SK-N-SH (cell line): ENCODE measurements around the gene MLYCD.

Experiments used
- CHD2 ChIP-seq: fragments of 150-350 bp; IDR thresholded peaks from 2 replicates; pipeline ENCODE4 v1.6.1; 2018; ENCODE audit warnings: low read length; ENCODE audit not compliant: partially characterized antibody
- EP300 ChIP-seq, 2 experiments: IDR thresholded peaks; 2 replicates each; pipeline versions ENCODE4 v1.4.0 to v1.6.1; 2012; ENCODE audit warnings: borderline replicate concordance in 1 of 2, low read depth in 1 of 2, low read length in 1 of 2
- EZH2phosphoT487 ChIP-seq: fragments of 200-600 bp; sonication (generic); IDR thresholded peaks from 2 replicates; pipeline ENCODE4 v1.6.1; 2017; ENCODE audit warnings: low read depth, mixed run types, mild to moderate bottlenecking, antibody characterized with exemption, moderate library complexity, borderline replicate concordance
- FOSL2 ChIP-seq: IDR thresholded peaks from 2 replicates; pipeline ENCODE4 v1.4.0; 2012; ENCODE audit warnings: low read depth, mild to moderate bottlenecking, moderate library complexity, borderline replicate concordance
- JUND ChIP-seq: IDR thresholded peaks from 2 replicates; pipeline ENCODE4 v1.4.0; 2012
- MEF2A ChIP-seq: IDR thresholded peaks from 2 replicates; pipeline ENCODE4 v1.4.0; 2012; ENCODE audit warnings: low read depth, borderline replicate concordance
- PBX3 ChIP-seq: IDR thresholded peaks from 2 replicates; pipeline ENCODE4; 2012
- POLR2AphosphoS5 ChIP-seq: IDR thresholded peaks from 2 replicates; pipeline ENCODE4 v1.6.1; 2012; ENCODE audit warnings: low read depth, low read length
- SIN3A ChIP-seq: IDR thresholded peaks from 2 replicates; pipeline ENCODE4 v1.6.1; 2012; ENCODE audit warnings: low read depth, mild to moderate bottlenecking, low read length, moderate library complexity, borderline replicate concordance
- SMC3 ChIP-seq: IDR thresholded peaks from 2 replicates; pipeline ENCODE4 v1.6.1; 2012; ENCODE audit warnings: low read depth, low read length, improper control_type of control experiment
- TF ChIP-seq, protein P1 (sequence below): fragments of 150-350 bp; IDR thresholded peaks from 2 replicates; pipeline ENCODE4 v1.6.1; 2017; ENCODE audit warnings: antibody characterized with exemption, low read length, low read depth, borderline replicate concordance
- TF ChIP-seq, protein P2 (sequence below): IDR thresholded peaks from 2 replicates; pipeline ENCODE4 v1.4.0; 2012; ENCODE audit warnings: low read depth, borderline replicate concordance
- TF ChIP-seq, protein P3 (sequence below): fragments of 200-600 bp; sonication (generic); IDR thresholded peaks from 2 replicates; pipeline ENCODE4 v1.6.1; 2017; ENCODE audit warnings: antibody characterized with exemption, mild to moderate bottlenecking, moderate library complexity

DNA sequence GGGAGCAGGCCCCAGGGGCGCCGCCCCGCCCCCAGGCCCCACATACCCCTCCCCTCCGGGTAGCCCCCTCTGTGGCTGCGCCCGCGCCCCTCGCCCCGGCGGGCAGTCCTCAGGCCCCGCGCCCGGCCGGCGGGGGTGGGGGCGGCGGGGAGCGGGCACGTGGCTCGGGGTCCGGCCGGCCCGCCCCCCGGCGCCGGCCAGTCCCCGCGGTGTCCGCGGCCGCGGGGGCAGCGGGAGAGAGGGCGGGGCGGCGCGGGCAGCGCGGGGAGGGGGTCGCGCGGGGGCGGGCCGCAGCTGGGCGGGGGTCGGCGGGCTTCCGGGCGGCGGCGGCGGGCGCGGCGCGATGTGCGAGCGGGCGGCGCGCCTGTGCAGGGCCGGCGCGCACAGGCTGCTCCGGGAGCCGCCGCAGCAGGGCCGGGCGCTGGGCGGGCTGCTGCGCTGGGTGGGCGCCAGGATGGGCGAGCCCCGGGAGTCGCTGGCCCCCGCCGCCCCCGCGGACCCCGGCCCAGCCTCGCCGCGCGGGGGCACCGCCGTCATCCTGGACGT, 69.5 kb downstream of the MLYCD start:
- TF ChIP-seq, protein P1, sequence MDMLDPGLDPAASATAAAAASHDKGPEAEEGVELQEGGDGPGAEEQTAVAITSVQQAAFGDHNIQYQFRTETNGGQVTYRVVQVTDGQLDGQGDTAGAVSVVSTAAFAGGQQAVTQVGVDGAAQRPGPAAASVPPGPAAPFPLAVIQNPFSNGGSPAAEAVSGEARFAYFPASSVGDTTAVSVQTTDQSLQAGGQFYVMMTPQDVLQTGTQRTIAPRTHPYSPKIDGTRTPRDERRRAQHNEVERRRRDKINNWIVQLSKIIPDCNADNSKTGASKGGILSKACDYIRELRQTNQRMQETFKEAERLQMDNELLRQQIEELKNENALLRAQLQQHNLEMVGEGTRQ: no peak
- TF ChIP-seq, protein P2, sequence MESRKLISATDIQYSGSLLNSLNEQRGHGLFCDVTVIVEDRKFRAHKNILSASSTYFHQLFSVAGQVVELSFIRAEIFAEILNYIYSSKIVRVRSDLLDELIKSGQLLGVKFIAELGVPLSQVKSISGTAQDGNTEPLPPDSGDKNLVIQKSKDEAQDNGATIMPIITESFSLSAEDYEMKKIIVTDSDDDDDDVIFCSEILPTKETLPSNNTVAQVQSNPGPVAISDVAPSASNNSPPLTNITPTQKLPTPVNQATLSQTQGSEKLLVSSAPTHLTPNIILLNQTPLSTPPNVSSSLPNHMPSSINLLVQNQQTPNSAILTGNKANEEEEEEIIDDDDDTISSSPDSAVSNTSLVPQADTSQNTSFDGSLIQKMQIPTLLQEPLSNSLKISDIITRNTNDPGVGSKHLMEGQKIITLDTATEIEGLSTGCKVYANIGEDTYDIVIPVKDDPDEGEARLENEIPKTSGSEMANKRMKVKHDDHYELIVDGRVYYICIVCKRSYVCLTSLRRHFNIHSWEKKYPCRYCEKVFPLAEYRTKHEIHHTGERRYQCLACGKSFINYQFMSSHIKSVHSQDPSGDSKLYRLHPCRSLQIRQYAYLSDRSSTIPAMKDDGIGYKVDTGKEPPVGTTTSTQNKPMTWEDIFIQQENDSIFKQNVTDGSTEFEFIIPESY: no peak
- TF ChIP-seq, protein P3, sequence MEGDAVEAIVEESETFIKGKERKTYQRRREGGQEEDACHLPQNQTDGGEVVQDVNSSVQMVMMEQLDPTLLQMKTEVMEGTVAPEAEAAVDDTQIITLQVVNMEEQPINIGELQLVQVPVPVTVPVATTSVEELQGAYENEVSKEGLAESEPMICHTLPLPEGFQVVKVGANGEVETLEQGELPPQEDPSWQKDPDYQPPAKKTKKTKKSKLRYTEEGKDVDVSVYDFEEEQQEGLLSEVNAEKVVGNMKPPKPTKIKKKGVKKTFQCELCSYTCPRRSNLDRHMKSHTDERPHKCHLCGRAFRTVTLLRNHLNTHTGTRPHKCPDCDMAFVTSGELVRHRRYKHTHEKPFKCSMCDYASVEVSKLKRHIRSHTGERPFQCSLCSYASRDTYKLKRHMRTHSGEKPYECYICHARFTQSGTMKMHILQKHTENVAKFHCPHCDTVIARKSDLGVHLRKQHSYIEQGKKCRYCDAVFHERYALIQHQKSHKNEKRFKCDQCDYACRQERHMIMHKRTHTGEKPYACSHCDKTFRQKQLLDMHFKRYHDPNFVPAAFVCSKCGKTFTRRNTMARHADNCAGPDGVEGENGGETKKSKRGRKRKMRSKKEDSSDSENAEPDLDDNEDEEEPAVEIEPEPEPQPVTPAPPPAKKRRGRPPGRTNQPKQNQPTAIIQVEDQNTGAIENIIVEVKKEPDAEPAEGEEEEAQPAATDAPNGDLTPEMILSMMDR: no peak
- TF ChIP-seq SIN3A (no peak), JUND (no peak), SMC3 (no peak), FOSL2 (no peak), MEF2A (no peak), PBX3 (no peak), POLR2AphosphoS5 (no peak), CHD2 (no peak), EP300 (IDR thresholded peaks at IDR 0.05; ENCODE audit: borderline replicate concordance in 1 of 2, low read depth in 1 of 2, low read length in 1 of 2) (no peak), EZH2phosphoT487 (no peak)
